DND-41 (cell line): Measurements from ENCODE around the gene RYR2.

Experiments
- ATAC-seq: fragments of 200-7000 bp; cut with Tn5 transposase; 3 replicates; pipeline ENCODE4 v1.9.1; 2021; ENCODE audit warnings: low read depth; ENCODE audit not compliant: insufficient read depth
- DNase-seq: peaks from one replicate; pipeline ENCODE4 v3.0.0-alpha.2; 2020
- H2AFZ ChIP-seq: 2 replicates; pipeline ENCODE4 v1.6.0; 2012; ENCODE audit warnings: low read depth, low read length
- H3K27ac ChIP-seq: 2 replicates; pipeline ENCODE4 v1.5.1; 2012; ENCODE audit warnings: low read length, inconsistent platforms
- H3K27me3 ChIP-seq: fragments of 200-600 bp; sonication (generic); 2 replicates; pipeline ENCODE4 v1.6.0; 2012; ENCODE audit warnings: low read length, mild to moderate bottlenecking, inconsistent platforms; ENCODE audit not compliant: insufficient read depth, poor library complexity
- H3K36me3 ChIP-seq: 2 replicates; pipeline ENCODE4 v1.5.1; 2012; ENCODE audit warnings: low read length, inconsistent platforms; ENCODE audit not compliant: insufficient read depth
- H3K4me1 ChIP-seq: 2 replicates; pipeline ENCODE4 v1.5.1; 2012; ENCODE audit warnings: mild to moderate bottlenecking, low read length; ENCODE audit not compliant: insufficient read depth
- H3K4me2 ChIP-seq: 2 replicates; pipeline ENCODE4 v1.6.0; 2012; ENCODE audit warnings: mild to moderate bottlenecking, moderate library complexity, low read length, inconsistent platforms; ENCODE audit not compliant: insufficient read depth
- H3K4me3 ChIP-seq, 2 experiments: fragments of 200-600 bp in 1 of 2; shearing (Covaris generic) in 1 of 2; 2 replicates each; pipeline ENCODE4 v1.5.1; 2012 to 2016; ENCODE audit warnings: inconsistent platforms in 2 of 2, low read length in 2 of 2, mild to moderate bottlenecking in 2 of 2, low read depth in 1 of 2, moderate library complexity in 1 of 2
- H3K79me2 ChIP-seq: 2 replicates; pipeline ENCODE4 v1.6.0; 2012; ENCODE audit warnings: low read length, inconsistent platforms; ENCODE audit not compliant: insufficient read depth
- H3K9ac ChIP-seq: 2 replicates; pipeline ENCODE4 v1.6.0; 2012; ENCODE audit warnings: low read depth, mild to moderate bottlenecking, inconsistent platforms, low read length, moderate library complexity
- H3K9me3 ChIP-seq: 2 replicates; pipeline ENCODE4 v1.5.1; 2012; ENCODE audit warnings: low read length, moderate library complexity, mild to moderate bottlenecking, inconsistent platforms; ENCODE audit not compliant: insufficient read depth, severe bottlenecking
- H4K20me1 ChIP-seq: 2 replicates; pipeline ENCODE4 v1.6.0; 2012; ENCODE audit warnings: low read length; ENCODE audit not compliant: insufficient read depth
- EZH2 ChIP-seq: IDR thresholded peaks from 3 replicates; pipeline ENCODE4 v1.6.1; 2012; ENCODE audit warnings: borderline replicate concordance, low read depth, mild to moderate bottlenecking, moderate library complexity, low read length, inconsistent platforms; ENCODE audit not compliant: severe bottlenecking
- TF ChIP-seq, protein P1 (sequence below): IDR thresholded peaks from 2 replicates; pipeline ENCODE4 v1.5.1; 2012; ENCODE audit warnings: borderline replicate concordance, low read length, moderate library complexity, mild to moderate bottlenecking; ENCODE audit not compliant: poor library complexity, severe bottlenecking; ENCODE audit errors: extremely low read depth

RYR2 gene

DNA sequence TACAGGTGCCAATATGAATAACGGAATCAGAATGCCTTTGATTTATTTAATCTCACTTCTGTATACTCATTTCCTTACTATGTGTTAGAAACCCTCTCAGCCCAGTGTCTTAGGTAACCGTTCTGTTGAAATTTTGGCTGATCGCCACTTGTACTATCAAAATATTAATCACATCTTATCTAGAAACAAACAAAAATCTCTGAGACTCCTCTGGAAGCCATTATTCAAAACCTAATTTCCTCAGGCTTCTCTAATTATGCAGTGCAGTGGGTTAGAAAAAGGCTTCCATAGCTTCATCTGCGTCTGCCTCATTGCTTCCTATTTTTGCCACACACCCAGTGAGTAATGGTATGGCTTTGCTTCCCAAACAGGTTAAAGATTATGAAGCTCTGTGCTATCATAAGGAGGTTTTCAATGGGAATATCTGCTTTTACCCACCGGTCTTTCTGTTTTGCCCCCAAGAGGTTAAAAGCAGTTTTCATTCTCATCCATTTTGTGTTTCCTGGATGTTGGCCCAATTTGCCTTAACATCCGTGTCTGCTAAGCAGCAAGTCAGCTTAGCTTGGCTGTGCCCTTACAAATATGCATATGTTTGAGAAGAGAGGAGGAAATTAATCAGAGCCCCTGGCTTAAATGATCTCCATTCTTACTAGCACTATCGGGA, 129.6 kb downstream of the RYR2 start:
- Histone ChIP-seq H3K27ac (no peak overlapping the region), H3K4me1 (no peaks in the 10 kb centered on the region), H3K27me3 (peaks cover 4% of the 10 kb centered on the region), H2AFZ (no peak overlapping the region), H3K4me3 (no peak overlapping the region), H4K20me1 (no peaks in the 10 kb centered on the region), H3K36me3 (no peaks in the 10 kb centered on the region), H3K9me3 (no peaks in the 10 kb centered on the region), H3K9ac (no peak overlapping the region), H3K4me2 (no peak overlapping the region), H3K79me2 (no peaks in the 10 kb centered on the region)
- TF ChIP-seq EZH2: no peak
- TF ChIP-seq, protein P1, sequence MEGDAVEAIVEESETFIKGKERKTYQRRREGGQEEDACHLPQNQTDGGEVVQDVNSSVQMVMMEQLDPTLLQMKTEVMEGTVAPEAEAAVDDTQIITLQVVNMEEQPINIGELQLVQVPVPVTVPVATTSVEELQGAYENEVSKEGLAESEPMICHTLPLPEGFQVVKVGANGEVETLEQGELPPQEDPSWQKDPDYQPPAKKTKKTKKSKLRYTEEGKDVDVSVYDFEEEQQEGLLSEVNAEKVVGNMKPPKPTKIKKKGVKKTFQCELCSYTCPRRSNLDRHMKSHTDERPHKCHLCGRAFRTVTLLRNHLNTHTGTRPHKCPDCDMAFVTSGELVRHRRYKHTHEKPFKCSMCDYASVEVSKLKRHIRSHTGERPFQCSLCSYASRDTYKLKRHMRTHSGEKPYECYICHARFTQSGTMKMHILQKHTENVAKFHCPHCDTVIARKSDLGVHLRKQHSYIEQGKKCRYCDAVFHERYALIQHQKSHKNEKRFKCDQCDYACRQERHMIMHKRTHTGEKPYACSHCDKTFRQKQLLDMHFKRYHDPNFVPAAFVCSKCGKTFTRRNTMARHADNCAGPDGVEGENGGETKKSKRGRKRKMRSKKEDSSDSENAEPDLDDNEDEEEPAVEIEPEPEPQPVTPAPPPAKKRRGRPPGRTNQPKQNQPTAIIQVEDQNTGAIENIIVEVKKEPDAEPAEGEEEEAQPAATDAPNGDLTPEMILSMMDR: no peak
- ATAC-seq (no peak), DNase-seq (no peak)

DNA sequence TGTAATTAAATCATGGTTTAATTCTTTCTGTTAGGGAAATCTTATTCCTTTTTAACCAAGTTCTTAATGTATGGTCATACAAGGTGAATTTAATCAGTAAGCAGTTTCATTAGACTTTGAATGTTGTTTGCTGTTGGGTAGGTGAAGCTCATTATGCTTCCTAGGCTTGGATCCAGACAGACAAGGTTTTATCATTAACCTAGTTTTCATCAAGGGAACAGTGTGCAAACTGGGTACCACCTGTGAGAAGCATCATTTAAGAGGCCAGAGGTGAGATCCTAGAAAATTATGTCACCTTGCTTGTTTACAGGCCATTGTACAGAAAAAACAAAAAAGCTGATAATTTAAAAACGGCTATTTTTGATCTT, 130.1 kb downstream of the RYR2 start:
- Histone ChIP-seq H3K36me3 (no peaks in the 10 kb centered on the region), H2AFZ (no peak overlapping the region), H3K4me2 (no peak overlapping the region), H3K4me1 (no peaks in the 10 kb centered on the region), H3K79me2 (no peaks in the 10 kb centered on the region), H3K9me3 (no peaks in the 10 kb centered on the region), H3K9ac (no peak overlapping the region), H3K27ac (no peak overlapping the region), H4K20me1 (no peaks in the 10 kb centered on the region), H3K4me3 (no peak overlapping the region), H3K27me3 (peaks cover 3% of the 10 kb centered on the region)
- ATAC-seq (no peak), DNase-seq (no peak)
- no peak for TF ChIP-seq EZH2
- TF ChIP-seq, protein P1: no peak

DNA sequence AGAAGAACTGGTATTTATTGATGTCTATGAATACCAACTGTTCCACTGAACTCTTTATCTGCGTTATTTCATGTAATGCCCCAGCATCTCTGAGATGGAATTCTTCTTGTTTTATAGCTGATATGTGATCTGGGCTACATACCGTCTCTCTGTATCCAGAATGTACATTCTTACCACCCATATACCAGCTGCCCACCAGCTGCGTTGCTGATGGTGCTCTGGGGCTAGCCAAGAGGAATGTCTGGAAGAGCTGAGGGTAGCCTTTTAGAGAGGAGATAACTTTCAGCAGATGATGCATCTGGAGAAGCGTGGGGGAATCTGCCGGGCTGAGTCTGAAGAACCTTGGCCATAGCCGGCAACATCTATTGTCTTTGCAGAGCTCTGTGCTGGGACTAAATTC, 137.5 kb downstream of the RYR2 start:
- Histone ChIP-seq H3K27me3 (no peaks in the 10 kb centered on the region), H3K9ac (no peak overlapping the region), H3K4me3 (no peak overlapping the region), H3K27ac (no peak overlapping the region), H4K20me1 (no peaks in the 10 kb centered on the region), H3K4me2 (no peak overlapping the region), H3K36me3 (no peaks in the 10 kb centered on the region), H3K4me1 (no peaks in the 10 kb centered on the region), H3K79me2 (no peaks in the 10 kb centered on the region), H2AFZ (no peak overlapping the region), H3K9me3 (no peaks in the 10 kb centered on the region)
- no peak for DNase-seq
- TF ChIP-seq, protein P1: no peak
- TF ChIP-seq EZH2: no peak
- ATAC-seq: no peak
